Thoracic aorta (tissue), 2 donors: ENCODE results near the gene CD1C. TPM values are rescaled to one million over a fixed set of nuclear protein-coding genes. Genes with fewer than 3 reads are reported as not detected.

ENCODE experiments used
- ATAC-seq: fragments of 150-250 bp; one replicate; pipeline ENCODE4 v1.8.0; 2017; ENCODE audit warnings: low read depth; ENCODE audit not compliant: insufficient number of reproducible peaks, low FRiP score
- DNase-seq: peaks from one replicate; pipeline ENCODE4 v3.0.0-alpha.2; 2020; ENCODE audit warnings: low spot score
- H3K27ac ChIP-seq, 2 donors: fragments of 200-600 bp; sonication (generic); 1 replicate in 1 of 2; 2 replicates in 1 of 2; pipeline ENCODE4 v1.5.1; 2016; ENCODE audit warnings: mild to moderate bottlenecking in 2 of 2, moderate library complexity in 2 of 2
- H3K27me3 ChIP-seq: fragments of 200-600 bp; sonication (generic); replicated peaks from 2 replicates; pipeline ENCODE4 v1.6.0; 2016; ENCODE audit warnings: mild to moderate bottlenecking; ENCODE audit not compliant: insufficient read depth
- H3K36me3 ChIP-seq: fragments of 200-600 bp; sonication (generic); one replicate; pipeline ENCODE4 v1.5.1; 2016
- H3K4me1 ChIP-seq, 2 donors: fragments of 200-600 bp; sonication (generic); 1 replicate in 1 of 2; 2 replicates in 1 of 2; pipeline versions ENCODE4 v1.5.1 to v1.6.0; 2016; ENCODE audit warnings: low read depth in 2 of 2, mild to moderate bottlenecking in 1 of 2; ENCODE audit not compliant: control insufficient read depth in 1 of 2
- H3K4me3 ChIP-seq: fragments of 200-600 bp; sonication (generic); 2 replicates; pipeline ENCODE4 v1.5.1; 2016; ENCODE audit warnings: mild to moderate bottlenecking
- H3K9me3 ChIP-seq: fragments of 200-600 bp; sonication (generic); 2 replicates; pipeline ENCODE4 v1.5.1; 2016
- total RNA-seq, 2 donors: library from RNA; depleted of rRNA; stranded (reverse); fragments of >200 nt; gene quantifications; one replicate each; pipeline versions ENCODE4 v1.1.0 to v1.2.3, GENCODE V29; 2016
- TF ChIP-seq, protein P1 (sequence below): fragments of 200-600 bp; sonication (generic); IDR thresholded peaks from one replicate; pipeline ENCODE4 v1.5.1; 2019; ENCODE audit warnings: antibody characterized with exemption

CD1C gene
- total RNA-seq, 2 donors from 2014 or later, result not detected

DNA sequence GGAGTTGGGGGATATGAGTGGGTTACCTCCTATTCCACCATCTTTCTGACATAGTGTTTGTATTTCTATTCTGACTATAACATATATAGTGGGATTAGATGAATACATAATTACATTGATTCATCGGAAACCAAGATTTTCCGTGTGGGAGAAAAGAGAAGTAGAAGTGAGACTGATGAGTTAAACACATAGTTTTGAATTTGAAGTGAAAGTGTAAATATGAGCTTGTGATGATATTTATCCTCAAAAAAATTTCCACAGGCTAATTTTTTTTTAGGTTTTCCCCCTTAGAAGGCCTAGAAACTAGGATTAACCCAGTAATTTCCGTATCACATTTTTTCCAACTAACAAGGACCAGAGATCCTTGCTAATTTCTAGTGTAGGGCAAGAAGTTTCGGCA, 34.7 kb downstream of the CD1C start:
- H3K4me1 ChIP-seq, result no peaks in the 10 kb centered on the region
- no peak overlapping the region for H3K4me3 ChIP-seq
- no peak overlapping the region for H3K27ac ChIP-seq
- DNase-seq, result no peak
- H3K27me3 ChIP-seq, result no peaks in the 10 kb centered on the region
- TF ChIP-seq, protein P1, sequence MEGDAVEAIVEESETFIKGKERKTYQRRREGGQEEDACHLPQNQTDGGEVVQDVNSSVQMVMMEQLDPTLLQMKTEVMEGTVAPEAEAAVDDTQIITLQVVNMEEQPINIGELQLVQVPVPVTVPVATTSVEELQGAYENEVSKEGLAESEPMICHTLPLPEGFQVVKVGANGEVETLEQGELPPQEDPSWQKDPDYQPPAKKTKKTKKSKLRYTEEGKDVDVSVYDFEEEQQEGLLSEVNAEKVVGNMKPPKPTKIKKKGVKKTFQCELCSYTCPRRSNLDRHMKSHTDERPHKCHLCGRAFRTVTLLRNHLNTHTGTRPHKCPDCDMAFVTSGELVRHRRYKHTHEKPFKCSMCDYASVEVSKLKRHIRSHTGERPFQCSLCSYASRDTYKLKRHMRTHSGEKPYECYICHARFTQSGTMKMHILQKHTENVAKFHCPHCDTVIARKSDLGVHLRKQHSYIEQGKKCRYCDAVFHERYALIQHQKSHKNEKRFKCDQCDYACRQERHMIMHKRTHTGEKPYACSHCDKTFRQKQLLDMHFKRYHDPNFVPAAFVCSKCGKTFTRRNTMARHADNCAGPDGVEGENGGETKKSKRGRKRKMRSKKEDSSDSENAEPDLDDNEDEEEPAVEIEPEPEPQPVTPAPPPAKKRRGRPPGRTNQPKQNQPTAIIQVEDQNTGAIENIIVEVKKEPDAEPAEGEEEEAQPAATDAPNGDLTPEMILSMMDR, result no peak
- no peak for ATAC-seq
- H3K9me3 ChIP-seq, result no peaks in the 10 kb centered on the region
- H3K36me3 ChIP-seq, result no peaks in the 10 kb centered on the region

DNA sequence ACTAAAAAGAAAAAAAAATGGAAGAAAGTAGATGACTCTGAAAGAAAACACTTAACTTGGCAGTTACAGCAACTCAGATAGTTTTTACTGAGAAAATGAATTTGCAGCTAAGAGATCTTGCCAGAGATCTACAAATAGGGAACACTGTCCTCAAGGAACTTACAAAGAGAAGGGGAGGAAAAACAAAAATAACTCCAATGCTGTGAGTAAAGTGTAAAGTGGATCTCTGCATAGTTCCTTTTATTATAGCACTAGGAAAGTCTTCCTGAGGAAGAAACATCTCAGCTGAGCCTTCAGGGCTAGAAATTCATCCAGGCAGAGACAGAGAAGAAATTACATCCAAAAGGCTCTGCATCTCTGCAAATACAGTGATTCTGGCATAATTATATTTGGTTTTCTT, 37.8 kb downstream of the CD1C start:
- ATAC-seq, result no peak
- H3K36me3 ChIP-seq, result no peaks in the 10 kb centered on the region
- no peak overlapping the region for H3K4me3 ChIP-seq
- no peaks in the 10 kb centered on the region for H3K27me3 ChIP-seq
- no peaks in the 10 kb centered on the region for H3K9me3 ChIP-seq
- H3K27ac ChIP-seq, result no peak overlapping the region
- no peak for DNase-seq
- TF ChIP-seq, protein P1, result no peak
- no peaks in the 10 kb centered on the region for H3K4me1 ChIP-seq

DNA sequence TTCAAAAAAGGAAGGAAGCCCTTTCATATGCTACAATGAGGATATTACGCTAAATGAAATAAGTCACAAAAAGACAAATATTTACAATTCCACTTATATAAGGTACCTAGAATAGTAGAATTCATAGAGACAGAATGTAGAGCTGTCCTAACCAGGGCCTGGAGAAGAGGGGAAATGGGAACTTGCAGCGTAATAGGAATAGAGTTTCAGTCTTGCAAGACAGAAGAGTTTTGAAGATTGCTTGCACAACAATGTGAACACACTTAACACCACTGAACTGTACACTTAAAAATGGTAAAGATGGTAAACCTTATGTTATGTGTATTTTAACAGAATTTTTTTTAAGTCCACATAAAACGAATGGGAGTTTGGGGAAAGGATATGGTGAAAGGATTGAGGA, 38.7 kb downstream of the CD1C start:
- no peak for ATAC-seq

DNA sequence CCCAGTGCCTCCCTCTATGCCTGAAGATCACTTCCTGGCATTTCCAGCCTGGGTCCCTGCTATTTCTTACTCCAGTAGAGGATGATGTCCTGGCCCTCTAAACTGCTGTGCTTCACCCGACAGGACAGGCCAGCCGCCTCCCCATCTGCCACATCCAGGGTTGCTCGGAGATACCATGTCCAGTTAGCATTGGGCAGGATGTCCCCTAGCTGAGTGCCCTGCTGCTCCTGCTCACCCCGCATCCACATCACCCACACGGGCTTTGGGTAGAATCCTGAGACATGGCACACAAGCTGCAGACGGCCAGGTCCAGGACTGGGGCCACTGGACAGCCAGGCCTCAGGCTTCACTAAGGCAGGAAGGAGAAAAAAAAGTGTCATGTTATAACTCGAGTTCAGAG, 39.6 kb downstream of the CD1C start:
- Histone ChIP-seq H3K27ac (no peak overlapping the region), H3K36me3 (no peaks in the 10 kb centered on the region), H3K4me3 (no peak overlapping the region), H3K27me3 (no peaks in the 10 kb centered on the region), H3K4me1 (no peaks in the 10 kb centered on the region), H3K9me3 (no peaks in the 10 kb centered on the region)
- no peak for DNase-seq
- TF ChIP-seq, protein P1, result no peak
- no peak for ATAC-seq

More for the DNA sequence above, 38.7 kb downstream of the CD1C start:
- TF ChIP-seq, protein P1, result no peak
- Histone ChIP-seq H3K27me3 (no peaks in the 10 kb centered on the region), H3K4me1 (no peaks in the 10 kb centered on the region), H3K27ac (no peak overlapping the region), H3K4me3 (no peak overlapping the region), H3K36me3 (no peaks in the 10 kb centered on the region), H3K9me3 (no peaks in the 10 kb centered on the region)
- DNase-seq, result no peak

DNA sequence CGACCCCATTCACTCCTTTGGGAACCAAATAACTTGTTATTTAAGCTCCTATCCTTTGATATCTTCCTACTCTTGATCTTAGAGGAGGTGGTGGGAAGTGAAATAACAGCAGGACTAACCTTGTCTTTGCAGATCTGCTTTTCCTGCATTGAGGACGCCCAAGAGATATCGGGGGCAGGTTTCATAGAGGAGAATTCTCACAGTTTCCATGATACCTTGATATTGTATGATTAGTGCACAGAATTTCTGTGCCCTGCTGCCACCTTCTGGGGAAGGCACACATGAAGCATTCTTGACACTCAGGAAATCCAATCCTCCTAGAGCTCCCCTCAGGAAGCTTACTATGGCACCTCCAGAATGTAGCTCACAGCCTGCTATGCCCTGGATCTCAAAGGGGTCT, 40.0 kb downstream of the CD1C start:
- Histone ChIP-seq H3K27ac (no peak overlapping the region), H3K36me3 (no peaks in the 10 kb centered on the region), H3K4me1 (no peaks in the 10 kb centered on the region), H3K27me3 (no peaks in the 10 kb centered on the region), H3K4me3 (no peak overlapping the region), H3K9me3 (no peaks in the 10 kb centered on the region)
- ATAC-seq, result no peak
- DNase-seq, result no peak
- TF ChIP-seq, protein P1, result no peak
